HG03135 (cell line): ENCODE measurements around the gene CAMK2N1.
"Not testable (repeated sequence)": the region's sequence is repeated elsewhere in the genome, so short reads cannot be mapped to it uniquely, and the experiment has no call there.

Experiments
- ATAC-seq: cut with Tn5 transposase; IDR thresholded peaks from one replicate; pipeline ENCODE4 v1.9.1; 2021; ENCODE audit warnings: mild to moderate bottlenecking, moderate library complexity; ENCODE audit not compliant: unreplicated experiment

The CAMK2N1 gene

DNA sequence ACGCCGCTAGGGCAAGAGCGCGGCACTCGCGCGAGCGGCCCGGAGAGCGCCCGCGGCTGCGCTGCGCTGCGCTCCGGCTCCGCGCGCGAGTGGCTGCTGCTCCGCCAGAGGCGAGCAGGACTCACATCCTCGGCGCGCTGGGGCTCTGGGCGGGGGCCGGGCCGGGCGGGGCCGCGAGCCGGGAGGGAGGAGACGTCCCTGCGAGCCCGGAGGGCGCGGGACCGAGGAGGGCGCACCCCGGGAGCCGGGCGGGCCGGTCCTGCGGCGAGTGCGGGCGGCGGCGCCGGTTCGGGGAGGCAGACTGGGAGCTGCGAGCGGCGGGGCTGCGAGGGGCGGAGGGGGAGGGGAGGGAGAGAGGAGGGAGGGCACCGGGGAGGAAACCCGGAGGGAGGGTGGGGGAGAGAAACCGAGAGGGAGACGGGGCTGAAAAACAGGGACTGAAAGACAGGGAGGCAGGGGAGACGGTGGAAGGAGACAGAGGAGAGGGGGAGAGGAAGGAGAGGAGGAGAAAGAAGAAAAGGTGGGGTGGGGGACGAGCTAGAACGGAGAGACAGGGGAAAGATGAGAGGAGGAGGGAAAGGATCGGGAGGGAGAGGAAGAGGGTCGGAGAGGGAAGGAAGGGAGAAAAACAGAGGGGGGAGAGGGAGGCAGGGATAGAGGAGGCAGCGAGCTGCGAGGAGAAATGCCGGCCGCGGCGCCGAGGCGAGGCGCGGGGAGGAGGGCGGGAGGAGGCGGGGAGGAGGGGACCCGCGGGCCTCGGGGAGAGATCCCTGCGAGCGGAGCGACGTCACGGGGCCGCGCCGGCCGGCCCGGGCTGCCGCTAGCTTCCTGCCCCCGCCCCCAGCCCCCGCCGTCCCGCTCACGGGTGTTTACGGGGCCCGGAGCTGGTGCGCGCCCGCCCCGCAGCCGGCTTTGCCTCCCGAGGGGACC, at the start of gene CAMK2N1:
TSS of gene CAMK2N1 (minus strand) at position 684 of the 930 bp plus-strand sequence. CDS start 831 bp downstream, outside the sequence.
- no peak for ATAC-seq

DNA sequence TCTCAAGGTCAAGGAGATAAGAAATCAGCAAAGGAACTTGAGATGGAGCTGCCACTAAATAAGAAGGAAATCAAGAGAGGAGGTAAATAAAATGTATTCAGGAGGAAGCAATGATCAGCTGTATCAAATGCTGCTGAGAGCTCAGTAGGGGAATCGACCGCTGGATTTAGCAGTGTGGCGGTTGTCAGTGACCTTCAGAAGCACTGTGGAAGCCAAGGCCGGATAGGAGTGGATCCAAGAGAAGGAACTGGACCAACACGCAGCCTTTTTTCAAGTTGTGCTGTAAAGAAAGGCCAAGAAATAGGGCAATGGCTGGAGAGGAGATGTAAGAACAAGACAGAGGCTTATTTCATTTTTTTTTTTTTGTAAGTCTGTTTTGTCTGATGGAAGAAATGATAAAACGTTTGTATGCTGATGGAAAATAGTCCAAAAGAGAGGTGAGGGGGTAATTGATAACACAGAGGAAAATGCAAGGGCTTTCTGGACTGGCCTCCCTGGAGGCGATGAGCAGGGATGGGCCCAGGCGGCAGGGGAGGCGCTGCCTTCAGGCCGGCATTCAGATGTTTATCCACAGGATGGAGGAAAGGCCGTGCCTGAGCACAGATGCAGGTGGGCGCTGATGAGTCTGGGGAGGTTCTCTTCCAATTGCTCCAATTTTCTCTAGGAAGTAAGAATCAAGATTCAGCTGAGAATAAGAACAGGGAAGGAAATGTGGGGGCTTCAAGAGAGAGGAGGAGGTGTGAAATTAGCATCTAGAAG, 48.8 kb upstream of the CAMK2N1 start:
- ATAC-seq: no peak

DNA sequence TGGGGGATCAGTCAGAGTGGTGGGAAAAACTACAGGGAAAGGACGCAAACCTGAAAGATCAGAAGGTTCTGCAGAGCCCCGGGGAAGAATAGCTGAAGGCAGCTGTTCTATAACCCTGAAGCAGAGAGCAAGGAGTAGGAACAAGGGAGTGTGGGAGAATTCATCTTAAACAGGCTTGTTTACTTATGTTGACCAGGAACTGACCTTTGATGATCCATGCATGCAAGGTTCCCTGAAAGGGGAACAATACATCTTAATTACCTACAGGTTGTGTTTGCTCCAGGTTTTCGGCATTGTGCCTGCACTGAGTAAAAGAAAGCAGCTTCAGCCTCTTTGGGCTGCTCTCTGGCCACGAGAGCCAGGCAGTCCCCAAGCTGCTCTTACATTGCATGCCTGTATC, 47.6 kb upstream of the CAMK2N1 start:
- ATAC-seq: no peak

DNA sequence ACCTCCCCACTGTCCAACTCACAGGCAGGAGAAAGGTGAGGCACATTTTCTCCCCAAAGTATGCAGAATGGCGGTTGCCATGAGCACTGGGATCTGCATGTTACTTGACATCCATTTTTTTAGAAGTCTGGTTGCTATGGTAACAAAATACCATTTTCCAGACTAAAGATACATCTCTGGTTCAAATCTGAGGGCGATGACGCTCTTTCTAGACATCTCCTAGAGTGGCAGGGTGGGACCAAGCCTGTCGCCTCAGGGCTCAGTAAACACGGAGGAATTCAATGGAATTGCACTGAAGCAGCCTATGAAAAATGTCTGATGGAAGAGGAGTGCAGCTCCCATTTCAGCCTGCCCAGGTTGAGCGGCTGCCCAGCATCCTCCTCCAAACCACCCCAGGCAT, 44.9 kb upstream of the CAMK2N1 start:
- ATAC-seq: no peak

DNA sequence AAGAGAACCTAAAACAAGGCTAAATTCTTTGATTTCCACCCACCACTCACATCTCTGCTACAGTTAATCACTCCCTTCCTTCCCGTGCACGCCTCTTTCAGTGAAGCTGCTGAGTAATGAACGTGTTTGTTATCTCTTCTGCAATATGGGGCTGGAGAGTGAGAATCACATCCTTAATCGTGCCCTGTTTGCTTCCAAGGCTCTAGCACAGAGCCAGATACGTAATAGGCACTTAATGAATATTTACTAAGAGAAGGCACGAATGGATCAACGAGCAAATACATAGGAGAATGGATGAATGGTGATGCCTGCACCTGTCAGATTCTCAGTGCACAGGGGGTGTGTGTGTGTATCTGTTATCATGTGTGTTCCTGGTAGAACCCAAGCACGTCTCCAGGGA, 44.3 kb upstream of the CAMK2N1 start:
- no peak for ATAC-seq

DNA sequence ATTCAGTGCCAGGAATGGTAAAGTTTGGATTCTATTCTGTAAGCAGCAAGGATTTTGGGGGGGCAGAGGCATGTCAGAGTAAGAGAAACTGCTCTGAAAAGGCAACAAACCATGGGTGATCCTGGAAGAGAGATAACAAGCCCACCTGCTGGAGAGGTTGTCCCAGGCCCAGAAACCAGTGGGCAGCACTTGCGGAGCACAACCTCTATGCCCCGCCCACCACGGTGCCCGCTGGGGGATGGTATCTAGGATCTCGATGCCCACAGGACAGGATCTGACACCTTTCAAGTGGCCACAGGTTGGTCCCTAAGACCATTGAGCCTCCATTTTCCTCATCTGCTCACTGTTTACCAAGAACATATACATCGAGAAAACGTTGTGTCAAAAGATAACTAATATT, 42.2 kb upstream of the CAMK2N1 start:
- ATAC-seq: no peak

DNA sequence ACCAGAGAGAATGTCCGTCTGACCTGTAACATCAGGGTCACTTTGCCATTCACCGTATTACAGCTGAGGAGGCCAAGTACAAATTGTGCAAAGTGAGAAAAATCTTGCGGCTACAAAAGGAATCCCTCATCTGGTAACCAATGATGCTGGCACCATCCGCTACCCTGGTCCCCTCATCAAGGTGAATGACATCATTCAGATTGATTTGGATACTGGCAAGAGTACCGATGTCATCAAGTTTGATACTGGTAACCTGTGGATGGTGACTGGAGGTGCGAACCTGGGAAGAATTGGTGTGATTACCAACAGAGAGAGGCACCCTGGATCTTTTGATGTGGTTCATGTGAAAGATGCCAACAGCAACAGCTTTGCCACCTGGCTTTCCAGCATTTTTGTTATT, 40.3 kb upstream of the CAMK2N1 start:
- ATAC-seq: no peak

DNA sequence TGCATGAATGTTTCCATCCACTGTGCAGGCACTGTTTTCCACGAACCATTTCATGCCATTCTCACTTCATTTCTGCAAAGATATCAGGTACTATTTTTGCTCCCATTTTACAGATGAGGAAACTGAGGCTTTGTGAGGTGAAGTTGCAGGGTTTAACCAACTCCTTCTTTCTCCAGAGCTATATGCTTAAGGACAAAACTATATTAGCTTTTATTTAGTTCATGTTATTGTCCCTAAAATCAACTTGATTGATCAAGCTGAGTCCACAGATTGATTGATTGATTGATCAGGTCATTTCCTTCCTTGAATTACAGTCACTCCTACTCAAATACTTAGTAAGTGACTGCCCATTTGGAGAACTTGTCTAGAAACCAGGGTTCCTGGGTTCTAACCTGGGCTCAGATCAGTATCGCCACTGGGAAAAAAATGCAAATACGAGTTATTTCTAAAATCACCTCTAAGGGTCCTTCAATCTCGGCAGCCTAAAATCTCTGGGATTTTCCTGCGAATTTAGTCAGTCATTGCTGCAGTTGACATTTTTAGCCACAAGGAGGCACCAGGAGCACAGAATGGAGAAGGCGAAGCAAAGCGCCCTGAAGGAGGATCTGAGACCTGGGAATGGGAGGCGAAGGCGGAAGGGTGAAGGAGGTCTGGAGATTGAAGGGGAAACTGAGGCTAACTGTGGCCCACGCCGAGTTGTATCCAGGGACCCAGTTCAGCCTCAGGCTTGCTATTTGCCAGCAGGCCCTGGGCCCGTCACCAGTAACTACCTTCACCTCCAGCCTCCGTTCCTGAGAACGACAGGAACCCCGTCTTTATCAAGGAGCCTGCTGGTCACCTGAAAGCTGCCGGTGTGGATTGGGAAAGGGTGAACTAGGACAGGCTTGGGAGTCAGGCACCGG, 36.2 kb upstream of the CAMK2N1 start:
- ATAC-seq: no peak

DNA sequence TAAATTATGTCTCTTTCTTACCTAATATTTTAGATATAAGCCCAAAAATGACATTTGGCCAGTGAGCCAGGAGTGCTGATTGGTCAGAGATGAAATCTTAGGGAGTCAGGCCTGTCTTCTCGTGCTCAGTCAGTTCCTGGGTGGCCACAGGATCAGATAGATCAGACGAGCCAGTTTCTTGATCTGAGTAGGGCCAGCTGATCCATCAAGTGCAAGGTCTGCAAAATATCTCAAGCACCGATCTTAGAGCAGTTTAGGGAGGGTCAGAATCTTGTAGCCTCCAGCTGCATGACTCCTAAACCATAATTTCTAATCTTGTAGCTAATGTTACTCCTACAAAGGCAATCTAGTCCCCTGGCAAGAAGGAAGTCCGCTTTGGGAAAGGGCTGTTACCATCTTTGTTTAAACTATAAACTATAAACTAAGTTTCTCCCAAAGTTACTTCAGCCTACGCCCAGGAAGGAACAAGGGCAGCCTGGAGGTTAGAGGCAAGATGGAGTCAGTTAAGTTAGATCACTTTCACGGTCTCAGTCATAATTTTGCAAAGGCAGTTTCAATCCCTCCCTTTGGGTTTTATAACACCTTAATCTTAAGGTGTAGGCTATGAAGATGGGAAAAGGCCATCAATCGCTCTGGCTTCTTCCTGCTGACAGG, 33.7 kb upstream of the CAMK2N1 start:
- not testable (repeated sequence) for ATAC-seq

DNA sequence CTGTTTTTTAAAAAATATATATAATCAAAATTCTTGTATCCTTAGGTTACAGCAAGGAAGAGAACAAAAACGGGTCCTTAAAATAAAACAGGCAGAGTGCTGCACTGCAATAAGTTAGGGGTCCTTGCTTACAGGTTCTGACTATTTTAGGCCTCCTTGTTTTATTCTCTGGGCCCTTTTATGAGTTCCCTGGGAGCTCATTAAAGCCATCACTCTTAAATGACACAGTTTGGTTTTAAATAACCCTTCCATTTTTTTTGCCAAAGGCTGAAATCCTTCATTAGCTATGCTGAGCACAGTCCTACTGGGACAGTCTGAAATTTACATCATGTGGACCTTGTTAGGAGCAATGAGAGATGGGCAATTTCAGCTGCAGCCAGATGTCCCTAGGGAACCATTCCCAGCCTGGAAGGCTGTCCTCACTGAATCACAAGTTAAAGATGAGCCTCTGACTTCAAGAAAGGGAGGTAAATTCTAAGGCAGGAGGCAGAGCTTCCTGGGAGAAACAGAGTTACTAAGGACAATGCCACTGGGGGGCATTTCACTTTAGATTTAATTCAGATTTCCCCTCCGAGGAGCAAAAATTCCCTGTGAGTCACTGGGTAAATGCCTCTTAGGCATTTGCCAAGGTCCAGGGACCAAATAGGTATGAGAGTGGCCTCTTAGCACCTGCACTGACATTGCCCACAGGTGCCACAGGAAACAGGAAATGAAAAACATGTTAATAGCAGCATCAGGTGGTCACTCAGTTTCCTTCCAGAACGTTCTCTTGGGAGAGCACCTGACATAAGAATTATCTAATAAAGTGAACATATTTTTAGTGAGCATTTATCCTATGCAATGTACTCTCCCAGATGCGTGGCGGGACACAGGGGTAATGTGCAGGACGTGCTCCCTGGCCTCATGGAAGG, 25.8 kb upstream of the CAMK2N1 start:
- no peak for ATAC-seq

DNA sequence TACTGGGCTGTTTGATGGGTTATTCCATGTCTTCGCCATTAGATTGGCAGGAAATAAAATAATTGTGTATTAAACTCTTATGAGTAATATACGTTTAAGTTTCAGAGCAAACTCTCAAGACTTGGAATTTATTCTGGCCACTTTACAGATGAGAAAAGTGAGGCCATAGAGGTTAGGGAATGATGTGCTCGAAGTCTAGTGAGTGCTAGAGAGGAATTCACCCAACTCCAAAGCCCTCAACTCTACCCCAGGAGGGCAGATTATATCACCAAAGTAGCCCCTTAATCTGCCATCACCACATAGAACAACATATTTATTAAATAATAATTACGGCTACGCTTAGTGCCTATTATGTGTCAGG, 22.4 kb upstream of the CAMK2N1 start:
- no peak for ATAC-seq

DNA sequence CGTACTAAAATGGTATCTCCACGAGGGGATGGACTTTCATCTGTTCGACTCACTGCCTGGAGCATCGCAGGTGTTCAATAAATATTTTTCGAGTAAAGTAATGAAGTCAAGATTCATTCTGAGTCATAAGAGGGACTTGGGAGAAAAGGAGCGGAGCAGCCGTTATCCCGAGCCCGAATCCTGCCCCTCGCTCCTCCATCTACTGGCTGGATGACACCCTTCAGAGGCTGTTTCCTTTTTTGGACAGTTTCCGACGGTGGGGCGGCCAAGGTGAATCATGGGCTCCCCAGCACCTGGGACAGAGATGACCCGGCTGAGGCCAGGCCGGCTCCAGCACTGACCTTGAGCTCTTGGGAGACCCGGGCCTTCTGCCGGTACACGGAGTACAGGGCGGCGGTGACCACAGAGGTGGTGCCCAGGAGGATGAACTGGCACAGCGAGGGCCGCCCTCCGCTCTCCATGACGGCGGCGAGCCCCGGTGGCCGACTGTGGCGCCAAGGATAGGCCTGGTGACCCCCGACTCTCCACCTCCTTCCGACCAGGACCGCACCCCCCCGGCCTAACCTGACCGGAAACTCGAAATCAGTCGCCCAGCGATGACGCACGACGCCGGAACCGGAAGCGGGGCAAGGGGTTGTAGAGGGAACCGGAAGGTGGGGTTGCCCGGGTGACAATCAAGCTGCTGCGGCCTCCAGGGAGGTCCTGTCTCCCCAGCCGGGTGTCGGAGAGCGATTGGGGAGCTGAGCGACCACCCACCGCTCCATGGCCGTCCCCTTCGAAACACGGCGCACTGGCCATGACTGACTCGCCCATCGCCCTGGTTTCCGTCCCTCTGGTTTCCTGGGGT, 21.8 kb upstream of the CAMK2N1 start, which contains the start of gene MUL1:
TSS of gene MUL1 (minus strand) at position 588 of the 847 bp plus-strand sequence. CDS start at position 461, 127 bp downstream.
- ATAC-seq: peak; percentile 93

DNA sequence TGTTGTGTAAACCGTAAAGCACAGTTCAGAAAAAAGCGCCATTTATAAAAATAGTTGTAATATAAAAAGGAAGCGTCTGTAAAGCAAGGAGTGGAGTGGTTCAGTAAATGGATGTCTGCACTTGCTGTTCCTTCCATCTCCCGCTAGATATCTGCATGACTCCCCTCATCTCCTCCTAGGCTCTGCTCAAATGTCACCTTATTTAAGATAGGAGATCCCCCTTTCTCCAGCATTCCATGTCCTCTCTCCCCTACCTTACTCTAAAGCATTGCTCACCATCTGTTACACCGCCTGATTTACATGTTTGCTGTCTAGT, 21.2 kb upstream of the CAMK2N1 start:
- ATAC-seq: no peak

DNA sequence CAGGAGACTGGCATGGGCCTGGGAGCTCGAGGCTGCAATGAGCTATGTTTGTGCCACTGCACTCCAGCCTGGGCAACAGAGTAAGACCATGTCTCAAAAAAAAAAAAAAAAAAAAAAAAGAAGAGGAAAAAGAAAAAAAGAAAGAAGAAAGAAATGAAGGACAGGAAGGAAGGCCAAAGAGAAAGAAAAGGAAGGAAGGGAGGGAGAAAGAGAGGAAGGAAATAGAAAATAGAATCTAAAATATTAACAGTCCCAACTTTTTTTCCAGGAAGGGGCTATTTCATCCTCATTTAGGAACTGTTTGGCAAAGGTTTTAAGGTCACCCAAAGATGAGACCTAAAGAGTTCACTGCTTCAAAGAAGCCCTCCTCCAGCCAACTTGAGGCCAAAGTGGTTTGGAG, 19.5 kb upstream of the CAMK2N1 start:
- ATAC-seq: no peak

DNA sequence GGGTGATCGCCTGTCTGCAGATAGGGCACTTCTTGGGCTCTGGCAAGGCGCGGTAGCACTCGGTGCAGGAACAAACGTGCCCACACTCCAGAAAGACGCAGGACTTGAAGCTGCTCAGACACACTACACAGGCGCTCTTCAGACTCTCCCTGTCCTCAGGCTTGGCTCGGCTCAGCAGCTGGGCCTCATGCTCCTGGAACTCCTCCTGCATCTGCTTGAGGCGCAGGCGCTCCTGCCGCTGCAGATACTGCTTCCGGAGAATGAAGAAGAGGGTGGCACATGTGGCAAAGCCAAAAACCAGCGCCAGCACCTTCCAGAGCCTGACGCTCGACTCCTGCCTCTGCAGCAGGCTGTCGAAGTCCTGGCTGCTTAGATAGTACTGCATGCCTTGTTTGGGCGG, 14.7 kb upstream of the CAMK2N1 start:
- ATAC-seq: no peak

DNA sequence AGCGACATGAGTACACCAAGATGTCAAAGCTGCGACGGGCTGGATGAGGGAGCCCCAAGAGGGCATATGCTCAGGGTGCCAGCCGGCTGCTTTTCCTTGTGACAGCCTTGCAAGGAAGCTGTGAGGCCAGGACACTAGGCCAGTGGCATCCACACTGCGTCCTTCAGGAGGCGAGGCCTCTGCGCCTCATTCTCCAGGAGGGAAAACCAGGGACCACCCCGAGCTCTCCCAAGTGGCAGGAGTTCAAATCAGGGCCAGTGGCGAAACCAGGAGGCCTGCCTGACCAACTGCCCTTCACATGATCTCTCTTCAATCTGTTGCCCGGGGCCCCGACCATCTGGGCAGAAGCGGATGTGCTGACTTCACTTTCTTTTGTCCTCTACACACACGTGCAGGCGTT, 13.7 kb upstream of the CAMK2N1 start:
- no peak for ATAC-seq

DNA sequence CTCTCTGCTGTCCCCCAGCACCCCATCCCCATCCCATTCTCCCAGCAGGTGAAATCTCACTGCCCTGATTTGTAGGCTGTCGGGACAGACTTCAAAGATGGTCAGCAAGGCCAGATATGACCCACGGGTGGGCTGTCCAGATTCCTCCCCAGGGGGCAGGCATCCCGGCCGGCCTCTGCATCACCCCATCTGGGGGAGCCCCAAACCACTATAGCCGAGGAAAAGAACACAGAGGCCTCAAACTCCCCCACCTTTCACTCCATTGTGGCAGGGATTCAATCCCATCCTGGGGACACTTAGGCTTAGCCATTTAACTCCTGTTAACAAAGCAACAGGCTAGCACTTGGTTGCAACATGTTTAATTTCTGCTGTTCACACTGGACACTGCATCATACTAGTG, 13.1 kb upstream of the CAMK2N1 start:
- ATAC-seq: no peak

DNA sequence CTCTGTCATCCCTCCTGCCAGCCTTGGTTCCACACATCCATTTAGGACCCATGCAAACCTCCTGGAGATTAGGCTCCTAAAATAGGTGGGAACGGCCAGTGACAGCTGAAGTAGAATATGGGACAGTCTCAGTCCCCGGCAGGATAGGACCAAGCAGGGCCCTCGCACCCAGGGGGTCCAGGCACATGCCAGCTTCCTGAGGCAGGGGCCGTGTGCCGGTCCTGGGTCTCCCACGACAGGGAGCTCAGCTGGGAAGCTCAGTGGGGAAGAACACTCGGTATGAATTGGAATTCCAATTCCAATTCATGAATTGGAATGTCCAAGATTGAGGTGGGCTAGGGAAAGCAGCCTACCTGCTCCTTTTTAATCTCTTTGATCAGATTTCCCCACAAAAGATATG, 12.1 kb upstream of the CAMK2N1 start:
- no peak for ATAC-seq

DNA sequence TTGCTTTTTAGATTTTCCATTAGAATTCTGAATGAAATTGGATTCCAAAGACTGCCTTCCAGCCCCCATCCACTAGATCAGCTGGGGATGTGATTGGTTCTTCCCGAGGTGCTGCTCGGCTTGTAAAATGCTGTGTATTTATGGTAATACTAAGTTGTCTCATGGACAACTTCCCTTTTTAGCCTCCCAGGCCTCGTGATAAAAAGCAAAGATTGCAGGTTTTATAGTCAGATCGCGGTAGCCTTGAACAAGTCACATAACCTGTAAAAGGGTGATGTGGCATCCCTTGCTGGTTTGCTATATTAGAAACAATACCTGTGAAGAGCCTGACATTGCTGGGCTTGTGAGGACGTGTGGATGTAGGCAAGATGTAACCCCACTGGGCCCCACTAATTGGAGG, 11.5 kb upstream of the CAMK2N1 start:
- no peak for ATAC-seq
